ENCODE measurements around the gene PRDX2.

Gene PRDX2

DNA sequence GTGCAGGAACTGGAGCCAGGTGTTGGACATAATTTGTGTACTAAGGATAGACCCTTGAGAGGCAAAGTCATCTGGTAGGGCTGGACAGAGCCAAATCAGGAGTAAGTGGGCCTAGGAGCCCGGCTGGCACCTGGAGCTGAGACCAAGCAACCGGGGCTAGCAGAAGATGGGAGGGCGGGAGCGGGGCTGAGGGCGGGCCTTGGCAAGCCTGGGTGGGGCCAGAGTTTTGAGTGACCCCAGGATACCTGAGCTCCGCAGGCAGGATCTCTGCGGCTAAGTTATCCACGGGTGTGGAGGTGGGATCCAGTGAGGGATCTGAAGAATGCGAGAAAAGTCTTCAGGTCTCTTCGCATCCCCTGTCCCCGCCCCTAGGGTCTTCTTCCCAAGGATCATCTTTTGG lies 34.5 kb downstream of the PRDX2 start:
- H3K36me3 ChIP-seq, result no peaks in the 10 kb centered on the region; the same call in 1 of the 2 replicates
- TF ChIP-seq CTCF (IDR thresholded peaks at IDR 0.05; ENCODE audit: low read depth, low read length), result no peak

GRCh38 chr19:12766051-12766521 lies 35.5 kb downstream of the PRDX2 start:
- TF ChIP-seq CTCF (IDR thresholded peaks at IDR 0.05; ENCODE audit: low read depth, low read length), result peak; percentile 74
- Histone ChIP-seq H3K27me3 (no peaks in the 10 kb centered on the region), H3K4me3 (ENCODE audit: low read depth, low read length) (peak overlapping the region; percentile 66), H3K36me3 (no peaks in the 10 kb centered on the region; the same call in 1 of the 2 replicates), H3K9me3 (no peaks in the 10 kb centered on the region), H3K4me1 (no peaks in the 10 kb centered on the region)
- DNase-seq, result peak; percentile 92

More for the DNA sequence above, 34.5 kb downstream of the PRDX2 start:
- Histone ChIP-seq H3K9me3 (no peaks in the 10 kb centered on the region), H3K4me3 (ENCODE audit: low read depth, low read length) (no peak overlapping the region), H3K27me3 (no peaks in the 10 kb centered on the region), H3K4me1 (no peaks in the 10 kb centered on the region; the same call in 1 of the 2 replicates)
- DNase-seq, result no peak

DNA sequence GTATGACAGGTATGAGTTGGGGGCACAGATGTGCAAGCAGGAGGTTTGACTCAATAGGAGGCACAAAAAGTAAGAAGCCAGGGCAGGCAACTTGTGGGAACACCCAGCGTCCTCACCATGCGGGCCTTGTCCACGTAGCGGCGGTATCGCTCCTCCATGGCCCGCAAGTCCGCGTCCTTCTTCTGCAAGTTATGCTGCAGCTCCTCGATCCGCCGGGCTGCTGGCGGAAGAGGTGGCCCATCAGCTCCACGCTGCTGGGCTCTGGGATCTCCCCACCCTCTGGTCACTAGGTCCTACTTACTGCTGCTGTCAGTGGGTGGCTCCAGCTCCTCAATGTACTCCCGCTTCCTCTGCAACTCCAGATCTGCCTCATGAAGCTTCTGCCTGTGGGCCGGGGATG lies 36.9 kb downstream of the PRDX2 start:
- H3K27me3 ChIP-seq, result no peaks in the 10 kb centered on the region
- H3K36me3 ChIP-seq, result no peaks in the 10 kb centered on the region; the same call in 1 of the 2 replicates
- no peak overlapping the region for H3K4me3 ChIP-seq (ENCODE audit: low read depth, low read length)
- TF ChIP-seq CTCF (IDR thresholded peaks at IDR 0.05; ENCODE audit: low read depth, low read length), result no peak
- H3K4me1 ChIP-seq, result no peaks in the 10 kb centered on the region
- no peaks in the 10 kb centered on the region for H3K9me3 ChIP-seq
- DNase-seq, result no peak

DNA sequence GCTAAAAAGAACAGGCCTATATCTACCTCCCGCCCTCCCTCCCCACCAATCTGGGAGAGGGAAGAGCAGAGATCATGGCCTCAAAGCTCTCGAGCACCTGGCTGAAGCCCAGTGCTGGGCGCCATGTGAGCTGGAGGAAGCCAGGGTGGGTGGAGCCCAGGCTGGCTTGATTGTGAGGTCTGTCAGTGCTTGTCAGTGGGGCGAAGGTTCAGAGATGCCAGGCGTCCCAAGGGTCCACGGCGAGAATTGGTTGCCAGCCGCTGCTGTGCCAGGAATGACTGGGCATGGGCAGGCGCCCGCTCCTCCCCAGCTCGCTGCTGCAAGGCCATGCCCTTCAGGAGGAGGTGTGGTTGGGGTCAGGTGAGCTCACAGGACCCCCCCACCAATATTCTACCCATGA lies 38.5 kb downstream of the PRDX2 start:
- no peak for DNase-seq
- no peaks in the 10 kb centered on the region; the same call in 1 of the 2 replicates for H3K36me3 ChIP-seq
- H3K4me3 ChIP-seq (ENCODE audit: low read depth, low read length), result no peak overlapping the region
- H3K9me3 ChIP-seq, result no peaks in the 10 kb centered on the region
- no peaks in the 10 kb centered on the region for H3K4me1 ChIP-seq
- no peaks in the 10 kb centered on the region for H3K27me3 ChIP-seq
- TF ChIP-seq CTCF (IDR thresholded peaks at IDR 0.05; ENCODE audit: low read depth, low read length), result no peak

DNA sequence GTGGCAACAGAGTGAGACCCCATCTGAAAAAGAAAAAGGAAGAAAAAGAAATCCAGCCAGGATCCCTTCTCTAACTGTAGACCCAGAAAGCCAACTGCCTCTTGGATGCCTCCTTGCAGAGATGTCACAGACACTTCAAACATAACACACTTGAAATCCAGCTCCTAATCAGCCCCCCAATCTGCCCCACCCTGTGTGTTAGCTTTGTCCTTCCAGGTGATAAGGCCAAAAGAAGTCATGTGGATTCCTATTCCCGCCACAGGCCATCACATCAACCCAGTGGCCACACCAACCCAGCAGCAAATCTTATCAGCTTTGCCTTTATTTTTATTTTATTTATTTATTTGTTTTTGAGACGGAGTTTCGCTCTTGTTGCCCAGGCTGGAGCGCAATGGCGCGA lies 41.9 kb downstream of the PRDX2 start:
- H3K9me3 ChIP-seq, result no peaks in the 10 kb centered on the region
- no peak overlapping the region for H3K4me3 ChIP-seq (ENCODE audit: low read depth, low read length)
- peaks cover 8% of the 10 kb centered on the region for H3K27me3 ChIP-seq
- no peaks in the 10 kb centered on the region for H3K4me1 ChIP-seq
- TF ChIP-seq CTCF (IDR thresholded peaks at IDR 0.05; ENCODE audit: low read depth, low read length), result no peak
- no peaks in the 10 kb centered on the region; the same call in 1 of the 2 replicates for H3K36me3 ChIP-seq
- no peak for DNase-seq

DNA sequence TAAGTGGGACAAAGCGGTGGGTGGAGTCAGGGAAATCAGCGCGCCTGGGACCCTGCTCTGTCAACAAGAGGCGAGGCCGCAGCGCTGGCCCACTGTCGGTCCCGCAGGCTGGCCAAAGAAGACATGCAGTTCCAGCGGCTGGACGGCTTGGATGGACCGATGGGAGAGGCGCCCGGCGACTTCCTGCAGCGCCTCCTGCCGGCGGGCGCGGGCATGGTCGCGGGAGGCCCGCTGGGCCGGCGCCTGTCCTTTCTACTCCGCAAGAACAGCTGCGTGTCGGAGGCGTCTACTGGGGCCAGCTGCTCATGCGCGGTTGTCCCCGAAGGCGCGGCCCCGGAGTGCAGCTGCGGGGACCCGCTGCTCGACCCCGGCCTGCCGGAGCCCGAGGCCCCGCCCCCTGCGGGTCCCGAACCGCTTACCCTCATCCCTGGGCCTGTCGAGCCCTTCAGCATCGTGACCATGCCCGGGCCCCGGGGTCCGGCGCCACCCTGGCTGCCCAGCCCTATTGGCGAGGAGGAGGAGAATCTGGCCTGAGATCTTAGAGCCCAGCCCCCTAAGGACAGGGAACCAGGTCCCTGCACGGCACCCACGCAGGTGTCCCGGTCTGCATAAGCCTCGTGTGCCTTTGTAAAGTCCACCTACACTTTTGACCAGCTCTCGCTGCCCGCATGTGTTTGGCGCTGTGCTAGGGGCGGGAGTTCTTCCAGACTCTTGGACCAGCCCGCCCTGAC lies 43.9 kb downstream of the PRDX2 start:
- H3K36me3 ChIP-seq, result no peaks in the 10 kb centered on the region
- TF ChIP-seq CTCF (IDR thresholded peaks at IDR 0.05; ENCODE audit: low read depth, low read length), result peak; percentile 88
- DNase-seq, result peak; percentile 83

More for the DNA sequence above, 43.9 kb downstream of the PRDX2 start:
- Histone ChIP-seq H3K9me3 (no peaks in the 10 kb centered on the region), H3K4me1 (no peaks in the 10 kb centered on the region), H3K4me3 (ENCODE audit: low read depth, low read length) (peak overlapping the region; percentile 44), H3K27me3 (peaks cover 26% of the 10 kb centered on the region)
